B cell (primary cell): ENCODE results near the gene SIGLEC8. TPM values are rescaled to one million over a fixed set of nuclear protein-coding genes. Genes with fewer than 3 reads are reported as not detected.

Experiments used
- ATAC-seq: fragments of 200-7000 bp; cut with Tn5 transposase; one replicate; pipeline ENCODE4 v1.10.0; 2021; ENCODE audit warnings: low read depth, mild to moderate bottlenecking, moderate number of reproducible peaks, moderate library complexity
- CTCF ChIA-PET: fragments of 350-600 bp; sonication (Branson Sonifier 250); formaldehyde crosslinking; loops from one replicate; lab custom pipeline; 2021; ENCODE audit warnings: antibody characterized with exemption, inconsistent platforms; lab: Charles Lee
- POLR2A ChIA-PET: fragments of 350-600 bp; sonication (Branson Sonifier 250); formaldehyde crosslinking; loops from one replicate; lab custom pipeline; 2021; ENCODE audit warnings: antibody characterized with exemption; lab: Charles Lee
- DNase-seq: peaks from one replicate; pipeline ENCODE4 v3.0.0; 2013
- H2AFZ ChIP-seq: 2 replicates; pipeline ENCODE4 v1.6.1; 2012; ENCODE audit warnings: mild to moderate bottlenecking, low read depth, low read length; ENCODE audit not compliant: insufficient read depth, poor library complexity, severe bottlenecking
- H3K27ac ChIP-seq, 2 donors: 1 replicate in 1 of 2; 2 replicates in 1 of 2; pipeline ENCODE4 v1.5.1; 2012 to 2013; ENCODE audit warnings: low read length in 2 of 2, mild to moderate bottlenecking in 2 of 2, moderate library complexity in 1 of 2
- H3K27me3 ChIP-seq, 4 experiments: fragments of 200-600 bp in 1 of 4; sonication (generic) in 1 of 4; replicated peaks in 1 of 4; 1 replicate in 2 of 4; 2 replicates in 2 of 4; pipeline versions ENCODE4 v1.6.1 to v1.7.0; 2013 to 2016; ENCODE audit warnings: low read length in 3 of 4, mild to moderate bottlenecking in 2 of 4, mixed read lengths in 1 of 4, moderate library complexity in 1 of 4; ENCODE audit not compliant: insufficient read depth in 4 of 4, control insufficient read depth in 3 of 4; ENCODE audit errors: control extremely low read depth in 1 of 4
- H3K36me3 ChIP-seq, 2 experiments: replicated peaks in 1 of 2; 1 replicate in 1 of 2; 2 replicates in 1 of 2; pipeline versions ENCODE4 v1.6.1 to v1.7.1; 2013; ENCODE audit warnings: low read length in 1 of 2; ENCODE audit not compliant: insufficient read depth in 2 of 2, control insufficient read depth in 1 of 2; ENCODE audit errors: control extremely low read depth in 1 of 2, extremely low read depth in 1 of 2
- H3K4me1 ChIP-seq, 2 donors: fragments of 200-600 bp in 1 of 2; sonication (generic) in 1 of 2; 1 replicate in 1 of 2; 2 replicates in 1 of 2; pipeline versions ENCODE4 v1.5.1 to v1.6.1; 2013 to 2017; ENCODE audit warnings: low read length in 2 of 2; ENCODE audit not compliant: control insufficient read depth in 2 of 2, insufficient read depth in 2 of 2
- H3K4me2 ChIP-seq: replicated peaks from 2 replicates; pipeline ENCODE3; 2012; ENCODE audit warnings: mild to moderate bottlenecking, low read depth, low read length; ENCODE audit not compliant: poor library complexity, severe bottlenecking
- H3K4me3 ChIP-seq, 5 experiments: fragments of 200-600 bp in 1 of 5; sonication (generic) in 1 of 5; 1 replicate in 3 of 5; 2 replicates in 2 of 5; pipeline versions ENCODE4 v1.5.1 to v1.7.0; 2011 to 2016; ENCODE audit warnings: low read length in 4 of 5, mild to moderate bottlenecking in 4 of 5, low read depth in 2 of 5, control low read depth in 1 of 5, moderate library complexity in 1 of 5; ENCODE audit not compliant: insufficient read depth in 1 of 5; ENCODE audit errors: control extremely low read depth in 1 of 5, extremely low read depth in 1 of 5
- H3K79me2 ChIP-seq: fragments of 200-600 bp; sonication (generic); one replicate; pipeline ENCODE4 v1.6.0; 2016; ENCODE audit warnings: low read length; ENCODE audit not compliant: control insufficient read depth, insufficient read depth
- H3K9ac ChIP-seq: fragments of 200-600 bp; sonication (generic); 2 replicates; pipeline ENCODE4 v1.6.1; 2017; ENCODE audit warnings: mild to moderate bottlenecking, low read length, moderate library complexity
- H3K9me3 ChIP-seq, 3 donors: one replicate each; pipeline versions ENCODE4 v1.6.1 to v1.7.1; 2013; ENCODE audit warnings: low read length in 2 of 3; ENCODE audit not compliant: control insufficient read depth in 2 of 3, insufficient read depth in 1 of 3; ENCODE audit errors: control extremely low read depth in 1 of 3
- H4K20me1 ChIP-seq: 2 replicates; pipeline ENCODE4 v1.6.0; 2012; ENCODE audit warnings: mild to moderate bottlenecking, low read length; ENCODE audit not compliant: insufficient read depth, control insufficient read depth, poor library complexity, severe bottlenecking
- H3K27ac Mint-ChIP-seq: one replicate; pipeline ENCODE4 v1.8.0; 2021; ENCODE audit warnings: mixed read lengths
- H3K27me3 Mint-ChIP-seq: one replicate; pipeline ENCODE4 v1.8.0; 2021; ENCODE audit warnings: mixed read lengths
- H3K4me1 Mint-ChIP-seq: one replicate; pipeline ENCODE4 v1.8.0; 2021; ENCODE audit warnings: mixed read lengths
- H3K4me3 Mint-ChIP-seq: one replicate; pipeline ENCODE4 v1.8.0; 2021; ENCODE audit warnings: mixed read lengths
- H3K9me3 Mint-ChIP-seq: one replicate; pipeline ENCODE4 v1.8.0; 2022; ENCODE audit warnings: mixed read lengths; ENCODE audit not compliant: insufficient read depth
- EZH2 ChIP-seq: IDR thresholded peaks from 2 replicates; pipeline ENCODE4 v1.6.1; 2012; ENCODE audit warnings: borderline replicate concordance, low read depth, mild to moderate bottlenecking, moderate library complexity, low read length; ENCODE audit not compliant: insufficient read depth, poor library complexity, severe bottlenecking
- WGBS: methylation state at CpG from one replicate; pipeline ENCODE4 v1.1.5; 2013; ENCODE audit warnings: missing lambda C conversion rate; ENCODE audit not compliant: insufficient coverage; 5-methylcytosine and 5-hydroxymethylcytosine counted together
- intact Hi-C: fragments of 100-400 bp; cut with micrococcal nuclease; formaldehyde crosslinking; loops from one replicate; pipeline ENCODE4 v1.10.0; 2022
- polyA plus RNA-seq: library from polyadenylated mRNA; depleted of rRNA; stranded (reverse); fragments of >200 nt; gene quantifications from 2 replicates; pipeline ENCODE4 v1.2.3, GENCODE V29; 2012
- total RNA-seq, 2 donors: library from RNA; stranded (reverse); fragments of 120-200 nt in 1 of 2; gene quantifications; 1 replicate in 1 of 2; 2 replicates in 1 of 2; pipeline versions ENCODE4 v1.2.3 to v1.2.4, GENCODE V29; 2013 to 2022
- TF ChIP-seq, protein P1 (sequence below): fragments of 200-600 bp; IDR thresholded peaks from one replicate; pipeline ENCODE4 v1.8.0; 2022; ENCODE audit warnings: antibody characterized with exemption, mild to moderate bottlenecking

SIGLEC8 gene
- total and polyA plus RNA-seq, 2 donors (not counting 1 experiment from before 2014, with no cell fraction given): not detected

- no CpG with 5 or more reads among the region's 4 CpGs for WGBS
- intact Hi-C loops: no loop called here
- peaks cover 47% of the 10 kb centered on the region for H3K27me3 Mint-ChIP-seq
- Histone ChIP-seq H3K9me3 (no peaks in the 10 kb centered on the region), H3K36me3 (no peaks in the 10 kb centered on the region), H3K4me1 (peaks cover 4 to 5% of the 10 kb centered on the region in 2 donors), H3K27me3 (peaks cover 0 to 8% (median 2%) of the 10 kb centered on the region in 4 experiments), H3K4me3 (no peak overlapping the region), H3K9ac (no peak overlapping the region), H3K27ac (no peak overlapping the region), H4K20me1 (no peaks in the 10 kb centered on the region), H2AFZ (no peak overlapping the region), H3K79me2 (no peaks in the 10 kb centered on the region), H3K4me2 (no peak overlapping the region)
- POLR2A ChIA-PET: no interaction called here
- ATAC-seq (no peak), DNase-seq (no peak)
- CTCF ChIA-PET: interaction anchor here (2.7 to 19.1 kb wide), 2 partner anchors 47 to 189 kb away, joined by 7 to 681 read pairs; no protein-coding TSS in a partner anchor
- no peak overlapping the region for H3K4me3 Mint-ChIP-seq
- H3K9me3 Mint-ChIP-seq: no peaks in the 10 kb centered on the region
- peaks cover 4% of the 10 kb centered on the region for H3K4me1 Mint-ChIP-seq
- H3K27ac Mint-ChIP-seq: no peak overlapping the region
- no peak for TF ChIP-seq EZH2
- TF ChIP-seq, protein P1, sequence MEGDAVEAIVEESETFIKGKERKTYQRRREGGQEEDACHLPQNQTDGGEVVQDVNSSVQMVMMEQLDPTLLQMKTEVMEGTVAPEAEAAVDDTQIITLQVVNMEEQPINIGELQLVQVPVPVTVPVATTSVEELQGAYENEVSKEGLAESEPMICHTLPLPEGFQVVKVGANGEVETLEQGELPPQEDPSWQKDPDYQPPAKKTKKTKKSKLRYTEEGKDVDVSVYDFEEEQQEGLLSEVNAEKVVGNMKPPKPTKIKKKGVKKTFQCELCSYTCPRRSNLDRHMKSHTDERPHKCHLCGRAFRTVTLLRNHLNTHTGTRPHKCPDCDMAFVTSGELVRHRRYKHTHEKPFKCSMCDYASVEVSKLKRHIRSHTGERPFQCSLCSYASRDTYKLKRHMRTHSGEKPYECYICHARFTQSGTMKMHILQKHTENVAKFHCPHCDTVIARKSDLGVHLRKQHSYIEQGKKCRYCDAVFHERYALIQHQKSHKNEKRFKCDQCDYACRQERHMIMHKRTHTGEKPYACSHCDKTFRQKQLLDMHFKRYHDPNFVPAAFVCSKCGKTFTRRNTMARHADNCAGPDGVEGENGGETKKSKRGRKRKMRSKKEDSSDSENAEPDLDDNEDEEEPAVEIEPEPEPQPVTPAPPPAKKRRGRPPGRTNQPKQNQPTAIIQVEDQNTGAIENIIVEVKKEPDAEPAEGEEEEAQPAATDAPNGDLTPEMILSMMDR: no peak
Observed at GRCh38 chr19:51469162-51469561, 10.9 kb upstream of the SIGLEC8 start.

- no peak overlapping the region for H3K9ac ChIP-seq
- no peak overlapping the region for H3K4me3 ChIP-seq
- intact Hi-C loops: no loop called here
- H3K4me1 Mint-ChIP-seq: peaks cover 4% of the 10 kb centered on the region
- no peak overlapping the region for H3K4me2 ChIP-seq
- H2AFZ ChIP-seq: no peak overlapping the region
- ATAC-seq: no peak
- H3K27ac ChIP-seq: no peak overlapping the region
- H3K27me3 Mint-ChIP-seq: peaks cover 48% of the 10 kb centered on the region
- H3K4me1 ChIP-seq: peaks cover 4 to 5% of the 10 kb centered on the region in 2 donors
- H4K20me1 ChIP-seq: no peaks in the 10 kb centered on the region
- no peaks in the 10 kb centered on the region for H3K79me2 ChIP-seq
- CTCF ChIA-PET: interaction anchor here (1.1 to 19.1 kb wide), 3 partner anchors 47 to 190 kb away, joined by 3 to 681 read pairs (median 7); no protein-coding TSS in a partner anchor
- no peak overlapping the region for H3K4me3 Mint-ChIP-seq
- peaks cover 0 to 5% (median 2%) of the 10 kb centered on the region in 4 experiments for H3K27me3 ChIP-seq
- DNase-seq: no peak
- no peaks in the 10 kb centered on the region for H3K36me3 ChIP-seq
- no peaks in the 10 kb centered on the region for H3K9me3 Mint-ChIP-seq
- no peaks in the 10 kb centered on the region for H3K9me3 ChIP-seq
- TF ChIP-seq, protein P1: no peak
- TF ChIP-seq EZH2: no peak
- POLR2A ChIA-PET: no interaction called here
- no peak overlapping the region for H3K27ac Mint-ChIP-seq
- 92% methylated on average over 2 of the region's 2 CpGs for WGBS
Observed at GRCh38 chr19:51468545-51468920, 10.3 kb upstream of the SIGLEC8 start.
